ENCODE measurements around the gene PRND.
"Not testable (repeated sequence)": the region's sequence is repeated elsewhere in the genome, so short reads cannot be mapped to it uniquely, and the experiment has no call there.

Gene PRND

DNA sequence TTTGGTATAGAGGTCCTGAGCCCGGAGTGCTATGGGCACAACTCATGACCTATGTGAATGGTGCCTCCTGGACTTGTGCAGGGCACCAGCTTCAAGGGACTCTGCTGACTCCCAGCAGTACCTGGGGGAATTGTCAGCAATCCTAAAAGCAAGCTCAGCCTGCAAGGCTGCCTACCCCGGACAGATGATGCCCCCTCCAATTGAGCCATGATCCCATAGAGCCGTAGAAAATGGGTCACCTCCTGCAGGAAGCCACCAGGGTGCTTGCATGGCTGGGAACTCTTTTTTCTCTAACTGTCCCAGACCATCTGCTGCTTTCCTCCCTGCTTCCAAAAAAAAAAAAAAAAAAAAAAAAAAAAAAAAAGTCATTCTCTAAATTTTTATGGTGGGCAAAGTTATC, 12.9 kb upstream of the PRND start:
- DNase-seq (ENCODE audit: low read depth), result no peak

DNA sequence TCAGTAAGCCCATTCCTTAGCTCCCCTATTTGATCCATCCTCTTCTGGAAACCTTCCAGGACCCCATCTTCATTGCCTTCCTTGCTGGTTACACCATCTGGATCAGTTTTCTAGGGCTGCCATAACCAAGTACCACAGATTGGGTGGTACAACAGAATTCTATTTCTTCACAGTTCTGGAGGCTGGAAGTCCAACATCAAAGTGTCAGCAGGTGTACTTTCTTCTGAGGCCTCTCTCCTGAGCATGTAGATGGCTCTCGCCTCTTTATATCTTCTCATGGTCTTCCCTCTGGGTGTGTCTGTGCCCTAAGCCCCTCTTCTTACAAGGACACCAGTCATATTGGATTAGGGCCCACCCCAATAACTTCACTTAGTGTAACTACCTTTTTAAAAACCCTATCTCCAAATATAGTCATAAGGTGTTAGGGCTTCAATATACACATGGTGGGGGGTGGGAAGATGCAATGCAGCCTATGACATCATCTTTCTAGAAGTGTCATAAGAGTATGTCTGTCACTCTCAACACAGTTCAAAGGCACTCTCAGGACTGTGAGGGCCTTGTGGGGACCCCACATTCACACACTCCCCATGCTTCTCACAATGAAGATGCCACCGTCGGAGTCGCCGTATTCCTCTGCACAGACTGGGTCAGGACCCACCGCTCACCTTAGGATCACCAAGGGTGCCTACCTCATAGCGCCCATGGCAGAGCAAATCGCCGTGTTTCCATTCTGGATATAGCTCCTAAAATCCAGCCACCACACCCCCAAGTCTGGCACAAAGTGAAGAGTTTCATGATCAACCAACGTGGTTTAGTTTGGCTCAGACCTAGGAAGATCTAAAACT, 12.2 kb upstream of the PRND start:
- no peak for DNase-seq (ENCODE audit: low read depth)

DNA sequence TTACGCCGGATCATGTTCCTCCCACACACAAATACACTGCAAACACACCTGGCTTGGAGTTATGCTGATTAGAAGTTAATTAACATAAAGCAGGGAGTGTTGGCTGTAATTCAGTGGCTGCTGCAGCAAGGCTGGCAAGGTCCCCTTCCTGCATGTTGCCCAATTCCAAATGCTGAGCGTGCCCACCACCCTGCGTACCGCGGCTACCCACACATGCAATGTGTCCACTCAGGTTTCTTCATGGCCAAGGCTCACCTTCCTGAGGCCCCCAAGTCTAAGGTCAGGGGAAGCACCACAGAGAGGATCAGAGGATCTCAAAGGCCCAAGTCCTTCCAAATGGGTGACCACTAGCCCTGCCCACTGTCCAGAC, 11.6 kb upstream of the PRND start:
- DNase-seq (ENCODE audit: low read depth), result no peak

DNA sequence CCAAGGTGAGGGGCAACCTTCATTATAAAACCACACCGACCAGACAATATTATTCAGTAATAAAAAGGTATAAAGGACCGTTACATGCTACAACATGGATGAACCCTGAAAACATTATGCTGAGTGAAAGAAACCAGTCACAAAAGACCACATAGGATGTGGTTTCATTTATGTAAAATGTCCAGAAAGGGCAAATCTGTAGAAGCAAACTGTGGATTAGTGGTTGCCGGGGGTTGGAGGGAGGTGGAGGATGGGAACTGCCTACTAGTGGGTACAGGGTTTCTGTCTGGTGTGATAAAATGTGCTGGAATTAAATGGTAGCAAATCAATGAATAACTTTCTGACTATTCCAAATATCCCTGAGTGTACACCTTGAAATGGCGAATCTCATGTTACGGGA, 10.2 kb upstream of the PRND start:
- no peak for DNase-seq (ENCODE audit: low read depth)

DNA sequence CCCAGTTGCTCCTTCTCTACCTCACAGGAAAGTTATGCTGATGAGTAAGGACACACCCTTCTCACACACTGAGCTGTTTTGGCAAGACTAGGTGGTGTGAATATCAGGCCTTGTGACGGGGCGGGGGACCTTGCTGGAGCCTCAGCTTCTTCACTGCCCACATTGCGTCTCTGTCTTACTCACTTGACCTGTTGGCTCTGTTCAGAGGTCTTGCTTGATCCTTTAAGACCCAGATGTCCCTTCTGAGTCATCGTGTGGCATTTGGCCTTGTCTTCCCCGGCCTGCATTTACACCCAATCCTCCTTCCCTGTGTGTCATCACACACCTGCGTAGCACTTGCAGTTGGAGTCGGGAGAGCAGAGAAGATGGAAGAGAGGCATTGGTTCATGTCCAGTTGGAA, 8.3 kb upstream of the PRND start:
- no peak for DNase-seq (ENCODE audit: low read depth)

DNA sequence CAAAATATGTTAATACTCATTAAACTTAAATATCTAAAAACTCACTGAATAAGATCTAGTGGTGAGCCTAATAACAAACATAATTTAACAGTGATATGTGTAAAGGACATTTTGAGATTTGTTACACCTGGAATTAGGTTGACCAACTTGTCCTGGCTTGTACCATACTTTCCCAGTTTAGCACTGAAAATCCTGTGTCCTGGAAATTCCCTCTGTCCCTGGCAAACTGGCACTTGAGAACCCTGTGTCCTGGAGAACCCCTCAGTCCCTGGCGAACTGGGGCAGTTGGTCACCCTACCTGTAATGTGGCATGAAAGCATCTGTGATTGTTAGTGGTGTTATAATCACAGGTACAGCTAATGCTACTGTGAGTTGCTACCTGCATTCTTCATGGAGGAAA, 6.9 kb upstream of the PRND start:
- no peak for DNase-seq (ENCODE audit: low read depth)

DNA sequence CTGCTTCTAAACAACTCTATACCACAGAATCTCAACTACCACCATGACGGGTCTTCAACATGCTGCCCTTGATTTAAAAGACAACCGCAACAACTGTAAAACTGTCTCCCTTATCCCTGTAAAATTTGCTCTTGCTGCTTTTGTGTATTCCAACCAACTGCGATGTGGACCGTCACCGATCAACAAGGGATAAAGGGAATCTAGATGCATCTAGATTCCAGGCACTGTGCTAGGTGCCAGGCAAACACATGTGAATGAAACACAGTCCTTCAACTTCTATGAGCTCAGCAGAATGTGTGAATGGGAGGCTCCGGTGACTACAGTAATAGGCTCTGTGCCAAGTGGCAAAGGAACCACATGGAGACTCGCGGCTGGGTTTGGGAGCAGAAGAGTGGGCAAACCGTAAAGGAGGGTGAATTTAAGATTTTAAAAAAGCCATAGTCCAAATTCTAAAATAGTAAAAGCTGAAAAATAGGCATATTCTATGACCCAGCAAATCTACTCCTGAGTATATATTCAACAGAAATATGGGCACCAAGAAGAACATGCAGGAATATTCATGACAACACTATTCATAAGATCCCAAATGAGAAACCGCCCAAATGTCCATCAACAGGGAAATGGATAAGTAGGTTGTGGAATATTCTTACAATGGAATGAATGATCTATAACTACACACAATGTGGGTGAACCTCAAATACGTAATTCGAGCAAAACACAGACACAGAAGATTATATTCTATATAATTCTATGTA, 3.7 kb upstream of the PRND start:
- DNase-seq (ENCODE audit: low read depth), result no peak

DNA sequence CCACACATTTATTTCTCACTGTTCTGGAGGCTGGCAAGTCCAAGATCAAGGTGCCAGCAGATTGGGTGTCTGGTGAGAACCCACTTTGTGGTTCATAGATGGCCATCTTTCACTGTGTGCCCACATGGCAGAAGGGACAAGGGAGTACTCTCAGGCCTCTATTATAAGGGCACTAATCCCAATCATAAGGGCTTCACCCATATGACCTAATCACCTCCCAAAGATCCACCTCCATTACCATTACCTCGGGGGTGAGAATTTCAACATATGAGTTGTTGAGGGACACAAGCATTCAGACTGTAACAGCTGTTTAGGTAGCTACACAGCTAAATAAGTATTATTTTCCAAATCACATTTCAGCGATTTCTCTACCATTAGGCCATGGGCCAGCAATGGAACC, 2.5 kb upstream of the PRND start:
- DNase-seq (ENCODE audit: low read depth), result no peak

DNA sequence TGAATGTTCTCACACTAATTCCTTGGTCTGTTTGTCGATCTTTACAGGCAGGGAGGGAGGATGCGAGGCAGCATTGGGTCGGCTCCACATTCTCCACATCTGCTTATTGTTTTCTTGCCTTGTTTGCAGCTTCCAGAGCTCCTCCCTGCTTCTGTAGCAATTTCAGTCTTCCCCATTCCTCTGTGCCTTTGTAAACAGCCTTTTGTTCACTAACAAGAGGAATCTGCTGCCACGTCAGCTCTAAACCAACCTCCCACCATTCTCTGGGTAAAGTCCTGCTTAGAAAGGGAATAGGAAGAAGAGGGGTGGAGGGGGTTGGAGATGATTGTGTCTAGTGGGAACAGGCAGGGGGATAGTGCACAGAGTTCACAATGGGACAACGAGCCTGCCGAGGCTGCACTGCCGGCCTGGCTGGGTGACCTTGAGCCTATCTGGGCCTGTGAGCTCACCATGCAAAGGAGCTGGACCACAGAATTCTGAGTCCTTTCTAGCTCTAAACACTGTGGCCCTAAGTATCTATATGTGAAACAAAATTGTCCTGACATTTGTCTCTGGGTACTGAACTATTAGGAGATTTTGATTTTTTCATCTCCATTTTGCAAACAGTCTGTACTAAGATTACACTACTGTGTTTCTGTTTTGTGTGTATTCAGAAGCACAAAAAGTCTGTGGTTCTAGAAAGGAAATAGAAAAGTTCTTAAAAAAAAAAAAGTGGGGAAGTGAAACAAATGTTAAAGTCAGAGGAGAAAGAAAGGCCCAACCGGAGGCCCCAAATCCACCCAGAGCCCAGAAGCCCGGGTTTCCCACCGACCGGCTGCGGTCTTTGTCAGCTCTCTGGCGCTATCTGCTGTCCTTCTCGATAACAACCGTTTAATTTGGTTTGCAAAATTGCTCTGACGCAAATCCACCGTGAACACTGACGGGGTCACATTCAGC, 1.4 kb upstream of the PRND start:
- peak; percentile 45 for DNase-seq (ENCODE audit: low read depth)

DNA sequence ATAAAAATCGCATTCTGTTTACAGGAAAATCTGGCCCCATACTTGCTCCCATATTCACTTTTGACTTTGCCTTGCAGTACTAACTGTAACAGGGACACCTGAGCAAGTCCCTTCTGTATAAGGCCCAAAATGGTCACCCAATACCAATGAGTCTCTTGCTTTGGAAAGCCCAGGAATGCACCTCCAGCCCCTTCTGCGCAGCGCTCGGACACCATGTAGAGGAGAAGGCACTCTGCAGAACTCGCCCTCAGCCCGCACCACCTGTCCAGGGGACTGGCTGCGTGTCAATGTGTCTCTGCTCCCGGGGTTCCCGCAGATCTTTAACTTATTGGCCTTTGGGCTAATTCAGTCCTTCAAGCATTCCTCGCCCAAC, 746 bp upstream of the PRND start:
- DNase-seq (ENCODE audit: low read depth), result no peak

DNA sequence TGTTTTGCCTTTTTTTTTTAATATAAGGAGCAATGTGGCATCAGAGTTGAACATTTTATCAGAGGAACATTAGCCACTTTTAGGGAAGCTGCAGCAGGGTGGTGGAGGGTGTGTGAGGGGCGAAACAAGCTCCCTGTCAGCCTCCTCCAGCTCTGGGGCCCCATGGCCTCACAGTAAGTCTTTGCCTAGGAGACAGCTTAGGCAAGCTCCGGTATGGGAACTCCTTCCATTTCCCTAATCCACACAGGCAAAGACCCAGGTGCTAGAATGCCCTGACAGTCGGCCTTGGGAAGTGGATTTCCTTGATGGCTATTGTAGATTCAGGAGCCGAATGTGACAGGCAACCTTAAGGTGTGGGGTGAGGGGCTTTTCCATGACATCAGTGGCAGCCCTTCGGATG, 862 bp downstream of the PRND start:
- no peak for DNase-seq (ENCODE audit: low read depth)

DNA sequence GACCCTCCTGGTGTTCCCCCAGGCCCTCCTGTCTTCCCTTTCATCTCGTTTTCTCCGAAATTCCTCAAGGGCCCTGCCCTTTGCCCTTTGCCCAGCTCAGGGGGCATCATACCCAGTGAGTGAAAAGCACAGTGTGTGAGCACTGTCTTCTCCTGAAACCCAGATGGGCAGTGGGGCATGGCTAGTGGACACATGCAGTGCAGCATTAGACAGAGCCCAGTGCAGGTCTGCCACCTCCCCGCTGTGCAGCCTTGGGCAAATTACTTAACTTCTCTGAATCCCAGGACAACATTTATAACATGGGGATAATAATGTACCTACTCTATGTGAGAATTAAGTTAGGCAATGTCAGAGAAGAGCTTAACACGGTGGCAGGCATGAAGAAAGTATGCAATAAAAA, 1.3 kb downstream of the PRND start:
- DNase-seq (ENCODE audit: low read depth), result no peak

DNA sequence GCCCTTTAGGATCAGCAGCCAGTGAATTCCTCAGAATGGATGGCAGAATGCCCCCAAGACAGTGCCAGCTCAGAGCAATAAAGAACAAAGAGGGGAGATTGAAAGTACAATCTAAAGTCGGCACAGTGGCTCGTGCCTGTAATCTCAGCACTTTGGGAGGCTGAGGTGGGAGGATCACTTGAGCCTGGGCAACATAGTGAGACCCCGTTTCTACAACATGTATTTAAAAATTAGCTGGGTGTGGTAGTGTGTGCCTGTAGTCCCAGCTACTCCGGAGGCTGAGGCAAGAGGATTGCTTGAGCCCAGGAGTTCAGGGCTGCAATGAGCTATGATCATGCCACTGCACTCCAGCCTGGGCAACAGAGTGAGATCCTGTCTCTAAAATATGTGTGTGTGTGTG, 1.8 kb downstream of the PRND start:
- DNase-seq (ENCODE audit: low read depth), result not testable (repeated sequence)

DNA sequence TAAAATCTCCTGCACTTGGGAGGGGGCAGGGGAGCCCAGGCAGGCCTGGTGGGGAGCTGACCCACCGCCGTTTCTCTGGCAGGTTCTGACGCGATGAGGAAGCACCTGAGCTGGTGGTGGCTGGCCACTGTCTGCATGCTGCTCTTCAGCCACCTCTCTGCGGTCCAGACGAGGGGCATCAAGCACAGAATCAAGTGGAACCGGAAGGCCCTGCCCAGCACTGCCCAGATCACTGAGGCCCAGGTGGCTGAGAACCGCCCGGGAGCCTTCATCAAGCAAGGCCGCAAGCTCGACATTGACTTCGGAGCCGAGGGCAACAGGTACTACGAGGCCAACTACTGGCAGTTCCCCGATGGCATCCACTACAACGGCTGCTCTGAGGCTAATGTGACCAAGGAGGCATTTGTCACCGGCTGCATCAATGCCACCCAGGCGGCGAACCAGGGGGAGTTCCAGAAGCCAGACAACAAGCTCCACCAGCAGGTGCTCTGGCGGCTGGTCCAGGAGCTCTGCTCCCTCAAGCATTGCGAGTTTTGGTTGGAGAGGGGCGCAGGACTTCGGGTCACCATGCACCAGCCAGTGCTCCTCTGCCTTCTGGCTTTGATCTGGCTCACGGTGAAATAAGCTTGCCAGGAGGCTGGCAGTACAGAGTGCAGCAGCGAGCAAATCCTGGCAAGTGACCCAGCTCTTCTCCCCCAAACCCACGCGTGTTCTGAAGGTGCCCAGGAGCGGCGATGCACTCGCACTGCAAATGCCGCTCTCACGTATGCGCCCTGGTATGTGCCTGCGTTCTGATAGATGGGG, 3.0 kb downstream of the PRND start:
- DNase-seq (ENCODE audit: low read depth), result no peak

DNA sequence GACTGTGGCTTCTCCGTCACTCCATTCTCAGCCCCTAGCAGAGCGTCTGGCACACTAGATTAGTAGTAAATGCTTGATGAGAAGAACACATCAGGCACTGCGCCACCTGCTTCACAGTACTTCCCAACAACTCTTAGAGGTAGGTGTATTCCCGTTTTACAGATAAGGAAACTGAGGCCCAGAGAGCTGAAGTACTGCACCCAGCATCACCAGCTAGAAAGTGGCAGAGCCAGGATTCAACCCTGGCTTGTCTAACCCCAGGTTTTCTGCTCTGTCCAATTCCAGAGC, 3.5 kb downstream of the PRND start:
- no peak for DNase-seq (ENCODE audit: low read depth)

DNA sequence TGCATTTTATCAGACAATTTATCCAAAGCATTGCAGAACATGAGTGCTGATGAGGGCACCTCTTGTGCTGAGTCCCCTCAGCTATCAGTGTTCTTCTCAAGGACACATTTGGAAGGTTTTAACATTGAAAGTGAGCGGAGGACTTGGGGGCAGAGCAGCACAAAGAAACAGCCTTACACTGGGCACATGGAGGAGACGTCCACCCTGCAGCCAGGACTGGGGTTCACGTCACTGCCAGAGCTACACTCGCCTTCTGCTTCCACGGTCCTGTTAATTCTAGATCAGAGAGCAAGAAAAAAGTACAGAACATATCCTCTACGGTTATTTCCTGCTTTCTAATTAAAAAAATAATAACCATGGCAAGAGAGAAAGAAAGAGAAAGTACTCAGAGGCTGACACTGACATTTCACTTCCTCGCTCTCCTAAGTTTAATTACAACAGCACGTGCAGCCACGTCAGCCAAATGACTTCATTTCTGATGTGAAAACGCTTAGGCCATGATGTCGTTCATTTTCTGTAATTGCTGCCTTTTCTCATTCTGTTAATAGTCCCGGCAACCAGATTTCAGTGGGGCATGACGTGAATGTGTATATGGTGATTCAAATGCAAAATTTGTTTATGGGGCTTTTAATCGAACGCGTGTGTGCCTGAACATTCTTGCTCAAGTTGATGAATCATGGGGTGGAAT, 5.1 kb downstream of the PRND start:
- peak; percentile 28 for DNase-seq (ENCODE audit: low read depth)

DNA sequence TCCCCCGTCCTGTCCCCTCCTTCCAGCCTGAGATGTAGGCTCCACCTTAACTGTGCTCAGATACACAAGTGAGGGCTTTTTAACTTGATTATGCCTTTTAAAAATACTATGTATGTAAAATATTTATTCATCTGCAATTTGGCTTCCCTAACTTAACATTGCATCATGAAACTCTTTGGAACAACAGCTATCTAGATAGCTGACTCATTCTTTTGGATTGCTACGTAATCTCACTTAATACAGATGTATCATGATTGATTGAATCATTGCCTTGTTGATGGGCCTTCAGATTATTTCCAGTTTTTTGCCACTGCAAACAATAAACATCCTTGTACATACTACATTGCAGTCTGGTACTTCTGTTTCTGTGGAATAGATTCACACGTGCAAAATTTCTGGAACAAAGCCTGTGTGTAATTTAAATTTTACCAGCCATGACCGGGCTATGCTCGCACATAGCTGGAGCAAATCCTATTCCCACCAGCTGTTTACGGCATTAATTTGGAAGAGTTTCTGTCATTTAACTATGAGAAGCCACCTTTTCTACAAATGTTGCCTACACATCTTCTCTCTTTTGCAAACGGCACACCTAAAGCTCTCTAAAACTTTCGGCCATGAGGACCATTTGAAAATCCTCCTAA, 6.5 kb downstream of the PRND start:
- no peak for DNase-seq (ENCODE audit: low read depth)

DNA sequence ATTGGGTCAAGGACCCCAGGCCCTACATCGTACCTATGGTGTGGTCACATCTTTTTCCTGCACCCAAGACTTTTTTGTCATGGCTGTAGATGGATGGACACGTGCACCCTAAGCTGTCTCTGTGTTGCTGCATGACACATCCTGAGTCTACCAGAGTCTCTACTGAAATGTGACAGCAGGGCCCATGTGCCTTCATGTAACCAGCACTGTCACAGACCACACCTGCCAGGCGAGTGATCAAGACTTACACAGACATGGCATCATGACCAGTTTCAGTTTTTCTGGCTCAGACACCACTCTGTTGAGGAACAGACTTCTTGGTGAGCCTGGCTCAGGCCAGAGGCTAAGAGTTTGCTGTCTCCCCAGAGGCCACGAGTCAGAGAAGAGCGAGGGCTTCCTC, 7.6 kb downstream of the PRND start:
- no peak for DNase-seq (ENCODE audit: low read depth)

DNA sequence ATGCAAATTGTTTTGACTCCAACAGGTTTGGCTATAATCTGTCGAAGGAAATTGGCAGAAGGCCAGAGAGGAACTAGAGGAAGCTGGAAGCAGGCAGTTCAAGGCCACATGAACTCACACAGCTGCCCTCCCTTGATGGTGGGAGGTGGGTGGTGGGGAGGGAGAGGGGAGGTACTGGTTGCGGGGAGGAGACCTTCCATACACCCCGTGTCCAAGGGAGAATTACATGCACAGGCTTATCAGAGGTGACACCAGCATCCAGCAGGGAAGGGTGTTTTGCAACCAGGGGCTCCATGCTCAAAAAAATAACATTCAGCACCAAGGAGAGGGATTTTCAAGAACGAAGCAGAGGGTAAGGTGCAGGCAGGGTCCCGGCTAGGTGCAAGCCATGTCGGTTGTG, 9.1 kb downstream of the PRND start:
- DNase-seq (ENCODE audit: low read depth), result no peak

DNA sequence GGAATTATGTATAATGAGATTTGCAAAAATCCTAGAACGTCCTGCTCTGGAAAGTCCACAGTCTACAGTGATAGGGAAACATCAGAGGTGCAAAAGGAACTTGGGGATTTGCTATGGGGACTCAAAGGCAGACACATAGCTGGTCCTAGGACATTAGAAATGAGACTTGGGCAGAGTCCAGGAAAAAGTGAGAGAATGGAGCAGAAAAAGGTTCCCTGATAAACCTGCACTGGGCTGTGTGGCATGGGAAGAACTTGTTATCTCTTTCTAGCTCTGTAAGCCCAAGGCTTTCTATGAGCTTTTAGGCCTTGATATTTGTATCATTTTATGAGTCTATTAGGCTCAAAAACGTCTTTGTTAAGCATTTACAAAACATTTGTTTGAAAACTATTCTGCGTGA, 15.2 kb downstream of the PRND start:
- no peak for DNase-seq (ENCODE audit: low read depth)
